Cardiac septum (tissue), 1 donor: ENCODE results near the gene CDK18. TPM values are rescaled to one million over a fixed set of nuclear protein-coding genes. Genes with fewer than 3 reads are reported as not detected.

ENCODE experiments used
- DNase-seq: peaks from one replicate; pipeline ENCODE4 v3.0.0-alpha.2; 2020; ENCODE audit warnings: low spot score
- intact Hi-C: fragments of 100-400 bp; cut with DNase I; formaldehyde crosslinking; loops from one replicate; pipeline ENCODE4 v1.14.0; 2022
- total RNA-seq: library from RNA; stranded (reverse); fragmentation: NEBNext Ultra II Directional; extraction: Animal tissue kit (Norgen Biotek cat#: 25700); gene quantifications from one replicate; pipeline ENCODE4 v1.2.1, GENCODE V29; 2021
- donor health status: DM: no; HTN: no; CAD: no.

CDK18 gene
- total RNA-seq, 1 donor from 2014 or later, result 195 TPM

- intact Hi-C loops, result no loop called here
- DNase-seq, result peak; percentile 67
Observed at GRCh38 chr1:205532026-205532898, 27.8 kb downstream of the CDK18 start.

- DNase-seq, result peak; percentile 68
- intact Hi-C loops, result no loop called here
Observed at GRCh38 chr1:205532996-205533735, 28.7 kb downstream of the CDK18 start.

- intact Hi-C loops, result no loop called here
- DNase-seq, result peak; percentile 35
Observed at GRCh38 chr1:205533748-205534443, 29.4 kb downstream of the CDK18 start.

- DNase-seq, result peak; percentile 62
- intact Hi-C loops, result no loop called here
Observed at GRCh38 chr1:205534444-205534985, 30.0 kb downstream of the CDK18 start.

GRCh38 chr1:205535096-205535495, 30.6 kb downstream of the CDK18 start:
- intact Hi-C loops, result no loop called here
- peak; percentile 15 for DNase-seq

- intact Hi-C loops, result no loop called here
- peak; percentile 60 for DNase-seq
Observed at GRCh38 chr1:205535866-205536758, 31.6 kb downstream of the CDK18 start.

GRCh38 chr1:205536759-205537361, 32.4 kb downstream of the CDK18 start:
- peak; percentile 77 for DNase-seq
- intact Hi-C loops, result no loop called here

GRCh38 chr1:205537386-205538018, 33.0 kb downstream of the CDK18 start:
- DNase-seq, result no peak
- intact Hi-C loops, result no loop called here

- peak; percentile 31 for DNase-seq
- intact Hi-C loops, result no loop called here
Observed at GRCh38 chr1:205538235-205538840, 33.9 kb downstream of the CDK18 start.

GRCh38 chr1:205541161-205541886, 36.9 kb downstream of the CDK18 start:
- intact Hi-C loops, result no loop called here
- peak; percentile 31 for DNase-seq

- intact Hi-C loops, result no loop called here
- peak; percentile 76 for DNase-seq
Observed at GRCh38 chr1:205542367-205542766, 37.9 kb downstream of the CDK18 start.

GRCh38 chr1:205543351-205544301, 39.2 kb downstream of the CDK18 start:
- intact Hi-C loops, result no loop called here

GRCh38 chr1:205545001-205545919, 40.8 kb downstream of the CDK18 start:
- intact Hi-C loops, result no loop called here
- peak; percentile 71 for DNase-seq

More at GRCh38 chr1:205543351-205544301, 39.2 kb downstream of the CDK18 start:
- peak; percentile 88 for DNase-seq

- DNase-seq, result peak; percentile 43
- intact Hi-C loops, result no loop called here
Observed at GRCh38 chr1:205545991-205546390, 41.5 kb downstream of the CDK18 start.

GRCh38 chr1:205546541-205546940, 42.1 kb downstream of the CDK18 start:
- intact Hi-C loops, result no loop called here
- DNase-seq, result no peak
